Measurements from ENCODE around the gene TEAD3. TPM values are rescaled to one million over a fixed set of nuclear protein-coding genes. Genes with fewer than 3 reads are reported as not detected.
"Not testable (repeated sequence)": the region's sequence is repeated elsewhere in the genome, so short reads cannot be mapped to it uniquely, and the experiment has no call there.

TEAD3 gene
- total RNA-seq, 2 donors from 2014 or later, result 1.7 to 1.9 TPM

- Mint-ChIP-seq H3K27ac (no peak overlapping the region), H3K4me3 (no peak overlapping the region), H3K36me3 (ENCODE audit: insufficient read depth in 2 of 2) (no peaks in the 10 kb centered on the region), H3K4me1 (ENCODE audit: low read depth) (peaks cover 16% of the 10 kb centered on the region), H3K27me3 (ENCODE audit: low read depth) (no peaks in the 10 kb centered on the region), H3K9me3 (no peaks in the 10 kb centered on the region)
- no peak for ATAC-seq (replicated peaks in 1 of 2)
- no peak for DNase-seq
Measured at GRCh38 chr6:35522151-35522550, 25.3 kb upstream of the TEAD3 start.

DNA sequence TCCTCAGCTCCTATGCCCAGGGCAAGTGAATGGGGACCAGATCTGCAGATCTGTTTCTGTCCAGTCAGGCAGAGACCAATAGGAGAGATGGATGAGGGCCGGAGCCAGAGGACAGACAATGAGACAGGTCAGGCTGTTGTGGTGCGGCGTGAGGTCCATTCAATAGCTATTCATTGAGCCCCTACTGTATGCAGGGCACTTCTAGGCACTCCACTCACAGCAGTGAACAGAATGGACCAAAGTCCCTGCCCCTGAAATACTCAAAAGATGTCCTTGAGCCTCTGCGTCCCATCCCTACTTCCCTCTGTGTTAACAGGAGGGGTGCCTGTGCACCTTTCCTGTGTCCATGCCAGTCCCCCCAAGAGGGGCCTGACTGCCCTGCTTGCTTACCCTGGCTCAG is 24.4 kb upstream of the TEAD3 start:
- no peaks in the 10 kb centered on the region for H3K9me3 Mint-ChIP-seq
- no peaks in the 10 kb centered on the region for H3K36me3 Mint-ChIP-seq (ENCODE audit: insufficient read depth in 2 of 2)
- DNase-seq, result no peak
- H3K4me1 Mint-ChIP-seq (ENCODE audit: low read depth), result peaks cover 16% of the 10 kb centered on the region
- H3K4me3 Mint-ChIP-seq, result no peak overlapping the region
- no peaks in the 10 kb centered on the region for H3K27me3 Mint-ChIP-seq (ENCODE audit: low read depth)
- ATAC-seq (replicated peaks in 1 of 2), result no peak
- no peak overlapping the region for H3K27ac Mint-ChIP-seq

- DNase-seq (no peak), ATAC-seq (replicated peaks in 1 of 2) (no peak)
- Mint-ChIP-seq H3K27ac (no peak overlapping the region), H3K36me3 (ENCODE audit: insufficient read depth in 2 of 2) (no peaks in the 10 kb centered on the region), H3K4me3 (no peak overlapping the region), H3K9me3 (no peaks in the 10 kb centered on the region), H3K4me1 (ENCODE audit: low read depth) (peaks cover 16% of the 10 kb centered on the region), H3K27me3 (ENCODE audit: low read depth) (no peaks in the 10 kb centered on the region)
Measured at GRCh38 chr6:35519313-35520015, 22.6 kb upstream of the TEAD3 start.

GRCh38 chr6:35518566-35519312 is 21.9 kb upstream of the TEAD3 start:
- Mint-ChIP-seq H3K36me3 (ENCODE audit: insufficient read depth in 2 of 2) (no peaks in the 10 kb centered on the region), H3K4me1 (ENCODE audit: low read depth) (peaks cover 15% of the 10 kb centered on the region), H3K27me3 (ENCODE audit: low read depth) (no peaks in the 10 kb centered on the region), H3K4me3 (no peak overlapping the region), H3K9me3 (no peaks in the 10 kb centered on the region), H3K27ac (no peak overlapping the region)
- no peak for DNase-seq
- no peak for ATAC-seq (replicated peaks in 1 of 2)

DNA sequence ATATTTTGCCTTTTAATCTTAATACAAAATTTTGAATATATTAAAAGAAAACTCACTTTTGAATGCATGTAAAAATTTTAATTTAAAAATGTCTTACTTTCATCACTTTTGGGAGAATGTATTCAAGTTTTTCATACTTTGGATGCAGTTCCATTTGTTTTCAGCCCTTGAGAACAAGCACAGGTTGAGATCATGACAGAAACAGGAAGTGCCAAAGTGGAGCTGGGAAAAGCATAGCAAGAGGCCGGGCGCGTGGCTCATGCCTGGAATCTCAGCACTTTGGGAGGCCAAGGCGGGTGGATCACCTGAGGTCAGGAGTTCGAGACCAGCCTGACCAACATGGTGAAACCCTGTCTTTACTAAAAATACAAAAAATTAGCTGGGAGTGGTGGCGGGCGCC is 21.1 kb upstream of the TEAD3 start:
- not testable (repeated sequence) for H3K27me3 Mint-ChIP-seq (ENCODE audit: low read depth); H3K27ac Mint-ChIP-seq; H3K4me3 Mint-ChIP-seq; H3K36me3 Mint-ChIP-seq (ENCODE audit: insufficient read depth in 2 of 2); H3K4me1 Mint-ChIP-seq (ENCODE audit: low read depth); DNase-seq; ATAC-seq (replicated peaks in 1 of 2); H3K9me3 Mint-ChIP-seq

DNA sequence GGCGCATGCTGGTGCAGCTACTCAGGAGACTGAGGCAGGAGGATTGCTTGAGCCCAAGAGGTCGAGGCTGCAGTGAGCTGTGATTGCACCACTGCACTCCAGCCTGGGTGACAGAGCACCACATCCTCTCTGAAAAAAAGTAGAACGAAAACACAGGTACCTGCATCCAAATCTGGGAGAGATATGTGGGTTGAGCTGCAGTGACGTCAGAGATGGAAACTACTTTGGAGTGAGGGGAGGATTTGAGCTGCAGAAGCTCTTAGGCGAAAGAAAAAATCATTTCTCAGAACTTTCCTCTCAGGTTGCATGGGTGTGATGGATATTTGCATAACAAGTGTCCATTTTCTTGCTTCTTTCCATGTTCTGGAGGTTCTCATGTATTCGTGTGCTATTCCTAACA is 19.8 kb upstream of the TEAD3 start:
- ATAC-seq (replicated peaks in 1 of 2) (no peak), DNase-seq (no peak)
- no peaks in the 10 kb centered on the region for H3K36me3 Mint-ChIP-seq (ENCODE audit: insufficient read depth in 2 of 2)
- H3K9me3 Mint-ChIP-seq, result no peaks in the 10 kb centered on the region
- no peaks in the 10 kb centered on the region for H3K4me1 Mint-ChIP-seq (ENCODE audit: low read depth)
- no peak overlapping the region for H3K27ac Mint-ChIP-seq
- H3K27me3 Mint-ChIP-seq (ENCODE audit: low read depth), result no peaks in the 10 kb centered on the region
- no peak overlapping the region for H3K4me3 Mint-ChIP-seq

- not testable (repeated sequence) for ATAC-seq (replicated peaks in 1 of 2); H3K4me3 Mint-ChIP-seq; H3K27ac Mint-ChIP-seq; DNase-seq; H3K9me3 Mint-ChIP-seq; H3K27me3 Mint-ChIP-seq (ENCODE audit: low read depth); H3K36me3 Mint-ChIP-seq (ENCODE audit: insufficient read depth in 2 of 2); H3K4me1 Mint-ChIP-seq (ENCODE audit: low read depth)
Measured at GRCh38 chr6:35515939-35516338, 19.1 kb upstream of the TEAD3 start.

GRCh38 chr6:35514587-35514986 is 17.7 kb upstream of the TEAD3 start:
- Mint-ChIP-seq H3K27ac (no peak overlapping the region), H3K27me3 (ENCODE audit: low read depth) (peaks cover 8% of the 10 kb centered on the region), H3K9me3 (no peaks in the 10 kb centered on the region), H3K4me1 (ENCODE audit: low read depth) (peaks cover 6% of the 10 kb centered on the region), H3K36me3 (ENCODE audit: insufficient read depth in 2 of 2) (no peaks in the 10 kb centered on the region), H3K4me3 (no peak overlapping the region)
- ATAC-seq (replicated peaks in 1 of 2) (no peak), DNase-seq (no peak)

GRCh38 chr6:35512740-35513139 is 15.9 kb upstream of the TEAD3 start, which contains the start of gene TULP1:
TULP1 (minus strand) TSS chr6:35512896; CDS start chr6:35512858, 38 bp downstream.
- Mint-ChIP-seq H3K4me1 (ENCODE audit: low read depth) (peaks cover 6% of the 10 kb centered on the region), H3K9me3 (no peaks in the 10 kb centered on the region), H3K4me3 (peak within 1 kb of the TSS in 1 of 2 donors; percentile 37), H3K27ac (no peak within 1 kb of the TSS), H3K27me3 (ENCODE audit: low read depth) (peaks cover 16% of the 10 kb centered on the region), H3K36me3 (ENCODE audit: insufficient read depth in 2 of 2) (no peaks in the 10 kb centered on the region)
- DNase-seq (no peak), ATAC-seq (replicated peaks in 1 of 2) (no peak)

DNA sequence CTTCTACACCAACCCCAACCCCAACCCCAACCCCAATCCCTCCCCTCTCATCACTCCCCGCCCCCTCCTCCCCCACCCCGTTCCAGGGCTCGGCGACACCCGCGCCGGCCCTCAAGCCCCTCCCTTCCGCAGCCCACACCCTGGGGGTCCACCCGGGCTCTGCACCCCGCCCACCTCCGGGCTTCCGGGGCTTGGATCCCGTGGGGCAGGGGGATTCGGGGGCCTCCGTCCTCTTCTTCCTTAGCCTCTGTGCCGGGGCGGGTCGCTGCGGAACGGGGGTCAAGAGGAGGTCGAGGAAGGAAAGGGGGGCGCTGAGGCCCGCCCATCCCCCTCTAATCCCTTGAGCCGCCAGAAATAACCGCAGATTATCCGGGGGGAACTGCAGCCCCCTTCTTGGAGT is 15.1 kb upstream of the TEAD3 start:
- DNase-seq (no peak), ATAC-seq (replicated peaks in 1 of 2) (no peak)
- Mint-ChIP-seq H3K27ac (no peak overlapping the region), H3K9me3 (no peaks in the 10 kb centered on the region), H3K36me3 (ENCODE audit: insufficient read depth in 2 of 2) (no peaks in the 10 kb centered on the region), H3K4me3 (peak overlapping the region in 1 of 2 donors; percentile 37), H3K27me3 (ENCODE audit: low read depth) (peaks cover 16% of the 10 kb centered on the region), H3K4me1 (ENCODE audit: low read depth) (peaks cover 6% of the 10 kb centered on the region)

- H3K27me3 Mint-ChIP-seq (ENCODE audit: low read depth), result peaks cover 16% of the 10 kb centered on the region
- no peaks in the 10 kb centered on the region for H3K9me3 Mint-ChIP-seq
- no peak for ATAC-seq (replicated peaks in 1 of 2)
- peak overlapping the region in 1 of 2 donors; percentile 37 for H3K4me3 Mint-ChIP-seq
- no peak overlapping the region for H3K27ac Mint-ChIP-seq
- no peaks in the 10 kb centered on the region for H3K36me3 Mint-ChIP-seq (ENCODE audit: insufficient read depth in 2 of 2)
- peaks cover 6% of the 10 kb centered on the region for H3K4me1 Mint-ChIP-seq (ENCODE audit: low read depth)
- DNase-seq, result no peak
Measured at GRCh38 chr6:35511562-35511941, 14.7 kb upstream of the TEAD3 start.

DNA sequence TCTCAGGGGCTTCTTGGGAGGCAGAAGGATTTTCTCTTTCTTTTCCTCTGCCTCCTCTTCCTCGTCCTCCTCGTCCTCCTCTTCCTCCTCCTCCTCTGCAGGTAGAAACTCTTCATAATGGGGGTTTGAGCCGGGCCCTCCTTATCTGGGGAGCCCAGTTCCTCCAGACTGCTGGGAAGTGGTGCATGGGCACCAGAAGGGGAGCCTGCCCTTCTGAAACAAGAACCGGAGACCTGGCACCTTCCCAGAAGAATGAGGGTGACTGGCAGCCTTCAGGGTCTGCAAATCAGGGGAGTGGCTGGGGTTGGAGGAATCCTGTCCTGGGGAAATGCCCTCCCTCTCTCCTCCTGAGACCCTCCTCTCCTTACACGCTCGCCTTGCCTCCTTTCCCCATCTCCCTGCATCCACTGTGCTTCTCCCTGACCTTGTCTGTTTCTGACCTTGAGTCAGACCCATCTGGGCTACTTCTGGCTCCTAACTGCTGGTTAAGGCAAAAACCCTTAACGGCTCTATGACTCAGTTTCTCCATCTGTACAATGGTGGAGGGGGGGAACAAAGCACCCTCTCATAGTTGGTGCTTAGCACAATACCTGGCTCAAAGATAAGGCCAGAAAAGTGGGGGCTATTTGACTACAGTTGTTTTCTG is 14.2 kb upstream of the TEAD3 start:
- H3K4me1 Mint-ChIP-seq (ENCODE audit: low read depth), result peaks cover 6% of the 10 kb centered on the region
- H3K4me3 Mint-ChIP-seq, result no peak overlapping the region
- ATAC-seq (replicated peaks in 1 of 2) (no peak), DNase-seq (no peak)
- H3K27me3 Mint-ChIP-seq (ENCODE audit: low read depth), result peaks cover 16% of the 10 kb centered on the region
- no peaks in the 10 kb centered on the region for H3K36me3 Mint-ChIP-seq (ENCODE audit: insufficient read depth in 2 of 2)
- no peaks in the 10 kb centered on the region for H3K9me3 Mint-ChIP-seq
- H3K27ac Mint-ChIP-seq, result no peak overlapping the region

GRCh38 chr6:35508542-35508941 is 11.7 kb upstream of the TEAD3 start:
- H3K27ac Mint-ChIP-seq, result no peak overlapping the region
- H3K36me3 Mint-ChIP-seq (ENCODE audit: insufficient read depth in 2 of 2), result no peaks in the 10 kb centered on the region
- no peak overlapping the region for H3K4me3 Mint-ChIP-seq
- DNase-seq, result no peak
- no peaks in the 10 kb centered on the region for H3K9me3 Mint-ChIP-seq
- H3K4me1 Mint-ChIP-seq (ENCODE audit: low read depth), result peaks cover 6% of the 10 kb centered on the region
- H3K27me3 Mint-ChIP-seq (ENCODE audit: low read depth), result peaks cover 16% of the 10 kb centered on the region
- ATAC-seq (replicated peaks in 1 of 2), result no peak
